ENCODE results near the gene HBA1.
"Not testable (repeated sequence)": the region's sequence is repeated elsewhere in the genome, so short reads cannot be mapped to it uniquely, and the experiment has no call there.

- not testable (repeated sequence) for TF ChIP-seq POLR2A, POLR2AphosphoS5, SPI1 (IDR thresholded peaks at IDR 0.05; ENCODE audit: low read depth, low read length)
These were observed 32.9 kb downstream of the HBA1 start for GRCh38 chr16:209359-209758.

Measured in GM12891 (cell line).